HCT116 (cell line): ENCODE data around the gene ADGRG1. TPM values are rescaled to one million over a fixed set of nuclear protein-coding genes. Genes with fewer than 3 reads are reported as not detected.
A peak's percentile ranks its signal among the peaks of the same experiment; 100 is the strongest.

ENCODE experiments used
- ATAC-seq: fragments of 200-7000 bp; cut with Tn5 transposase; 2 replicates; pipeline ENCODE4 v1.9.1; 2020; ENCODE audit warnings: mild to moderate bottlenecking, moderate library complexity
- BruUV-seq: library from RNA; stranded (reverse); fragments of 400-500 nt; replicated peaks from 2 replicates; lab custom pipeline; 2021; lab: Mats Ljungman, UMichigan
- CTCF ChIA-PET: fragments of 300-600 bp; sonication (Branson Sonifier 250); formaldehyde crosslinking; loops from one replicate; lab custom pipeline; 2021; ENCODE audit warnings: antibody characterized with exemption; lab: Charles Lee
- POLR2A ChIA-PET: fragments of 300-600, 350-600 bp; sonication (Branson Sonifier 250); formaldehyde crosslinking; loops from one replicate; lab custom pipeline; 2021; ENCODE audit warnings: antibody characterized with exemption; lab: Charles Lee
- RAD21 ChIA-PET, 2 experiments: fragments of 300-600 bp; sonication (Branson Sonifier 250); formaldehyde crosslinking; loops; one replicate each; lab custom pipeline; 2023; ENCODE audit warnings: low total read pairs in 2 of 2; ENCODE audit not compliant: uncharacterized antibody in 2 of 2, unreplicated experiment in 2 of 2, low non-redundant PET in 1 of 2; lab: Charles Lee
- DNase-seq: peaks from one replicate; pipeline ENCODE4 v3.0.0-alpha.2; 2010; ENCODE audit warnings: low read depth, low spot score
- H2AFZ ChIP-seq: fragments of 200-600 bp; shearing (Covaris generic), sonication (generic); 2 replicates; pipeline ENCODE4 v1.6.1; 2017; ENCODE audit warnings: low read depth, mixed run types, mixed read lengths, antibody characterized with exemption, low read length; ENCODE audit not compliant: poor library complexity, severe bottlenecking
- H3K27ac ChIP-seq: 2 replicates; pipeline ENCODE4 v1.5.1; 2012; ENCODE audit warnings: low read depth, low read length
- H3K27me3 ChIP-seq: fragments of 200-600 bp; sonication (generic); 2 replicates; pipeline ENCODE4 v1.6.1; 2016; ENCODE audit warnings: mixed run types, low read length, mixed read lengths; ENCODE audit not compliant: insufficient read depth
- H3K36me3 ChIP-seq, 2 experiments: fragments of 200-500 bp in 1 of 2; fragments of 200-600 bp in 1 of 2; sonication (Bioruptor generic) in 1 of 2; sonication (generic) in 1 of 2; 2 replicates each; pipeline versions ENCODE4 v1.5.1 to v1.6.1; 2014 to 2016; ENCODE audit warnings: low read length in 2 of 2, inconsistent platforms in 1 of 2, mixed read lengths in 1 of 2, mixed run types in 1 of 2; ENCODE audit not compliant: insufficient read depth in 2 of 2, control insufficient read depth in 1 of 2
- H3K4me1 ChIP-seq, 2 experiments: fragments of 200-600 bp in 1 of 2; sonication (generic) in 1 of 2; 2 replicates each; pipeline versions ENCODE4 v1.5.1 to v1.6.1; 2012 to 2017; ENCODE audit warnings: low read length in 2 of 2, inconsistent platforms in 1 of 2, mild to moderate bottlenecking in 1 of 2, mixed read lengths in 1 of 2, mixed run types in 1 of 2, moderate library complexity in 1 of 2; ENCODE audit not compliant: insufficient read depth in 2 of 2, control insufficient read depth in 1 of 2
- H3K4me2 ChIP-seq: fragments of 200-600 bp; sonication (generic); 2 replicates; pipeline ENCODE4 v1.6.1; 2017; ENCODE audit warnings: mixed run types, low read length, mixed read lengths
- H3K4me3 ChIP-seq, 2 experiments: fragments of 200-600 bp in 1 of 2; sonication (generic) in 1 of 2; replicated peaks in 1 of 2; 2 replicates each; pipeline ENCODE4 v1.5.1; 2011 to 2016; ENCODE audit warnings: low read length in 2 of 2, control low read depth in 1 of 2, low read depth in 1 of 2, mild to moderate bottlenecking in 1 of 2, mixed read lengths in 1 of 2, mixed run types in 1 of 2
- H3K79me2 ChIP-seq: fragments of 200-600 bp; sonication (generic); 2 replicates; pipeline ENCODE4 v1.6.1; 2017; ENCODE audit warnings: mild to moderate bottlenecking, mixed run types, low read length, moderate library complexity, mixed read lengths; ENCODE audit not compliant: insufficient read depth
- H3K9ac ChIP-seq: fragments of 200-600 bp; sonication (generic); 2 replicates; pipeline ENCODE4 v1.6.1; 2016; ENCODE audit warnings: low read length, mixed read lengths
- H3K9me2 ChIP-seq: fragments of 200-600 bp; sonication (generic), shearing (Covaris generic); 2 replicates; pipeline ENCODE4 v1.6.1; 2017; ENCODE audit warnings: mixed run types, mild to moderate bottlenecking, moderate library complexity; ENCODE audit not compliant: insufficient read depth
- H3K9me3 ChIP-seq, 2 experiments: fragments of 200-500 bp in 1 of 2; fragments of 200-600 bp in 1 of 2; sonication (Bioruptor generic) in 1 of 2; sonication (generic) in 1 of 2; 2 replicates each; pipeline ENCODE4 v1.6.1; 2014 to 2017; ENCODE audit warnings: low read length in 2 of 2, mixed read lengths in 2 of 2, inconsistent platforms in 1 of 2, low read depth in 1 of 2, mild to moderate bottlenecking in 1 of 2, mixed run types in 1 of 2, moderate library complexity in 1 of 2; ENCODE audit not compliant: control insufficient read depth in 1 of 2, insufficient read depth in 1 of 2
- H4K20me1 ChIP-seq: fragments of 200-600 bp; sonication (generic), shearing (Covaris generic); 2 replicates; pipeline ENCODE4 v1.6.1; 2017; ENCODE audit warnings: mixed run types, mild to moderate bottlenecking, moderate library complexity; ENCODE audit not compliant: insufficient read depth
- ATF3 ChIP-seq: IDR thresholded peaks from 2 replicates; pipeline ENCODE4 v1.6.1; 2012
- CBX3 ChIP-seq: IDR thresholded peaks from 2 replicates; pipeline ENCODE4 v1.6.1; 2012; ENCODE audit warnings: low read depth
- CEBPB ChIP-seq: IDR thresholded peaks from 2 replicates; pipeline ENCODE4 v1.6.1; 2012; ENCODE audit warnings: low read depth
- EGR1 ChIP-seq: IDR thresholded peaks from 2 replicates; pipeline ENCODE4 v1.6.1; 2012; ENCODE audit warnings: low read depth
- ELF1 ChIP-seq: IDR thresholded peaks from 2 replicates; pipeline ENCODE4 v1.6.1; 2012; ENCODE audit warnings: low read depth, borderline replicate concordance
- FOSL1 ChIP-seq: IDR thresholded peaks from 2 replicates; pipeline ENCODE4 v1.6.1; 2012; ENCODE audit warnings: low read depth
- JUND ChIP-seq: IDR thresholded peaks from 2 replicates; pipeline ENCODE4 v1.6.1; 2012
- POLR2A ChIP-seq: IDR thresholded peaks from 2 replicates; pipeline ENCODE4 v1.7.0; 2011; ENCODE audit warnings: borderline replicate concordance; ENCODE audit not compliant: insufficient read depth, insufficient read length; ENCODE audit errors: extremely low read depth
- RAD21 ChIP-seq: IDR thresholded peaks from 2 replicates; pipeline ENCODE4 v1.6.1; 2012; ENCODE audit warnings: low read depth, mild to moderate bottlenecking
- SIN3A ChIP-seq: IDR thresholded peaks from 2 replicates; pipeline ENCODE4 v1.6.1; 2012; ENCODE audit warnings: low read depth
- SP1 ChIP-seq: IDR thresholded peaks from 2 replicates; pipeline ENCODE4 v1.6.1; 2012; ENCODE audit warnings: low read depth
- YY1 ChIP-seq: IDR thresholded peaks from 2 replicates; pipeline ENCODE4 v1.6.1; 2011; ENCODE audit warnings: low read length, low read depth, moderate library complexity, mild to moderate bottlenecking; ENCODE audit not compliant: insufficient replicate concordance; ENCODE audit errors: extremely low read depth
- ZBTB33 ChIP-seq: IDR thresholded peaks from 2 replicates; pipeline ENCODE4 v1.6.1; 2011; ENCODE audit warnings: mild to moderate bottlenecking, low read length, moderate library complexity; ENCODE audit not compliant: insufficient replicate concordance; ENCODE audit errors: extremely low read depth
- ZNF274 ChIP-seq: fragments of 200-500 bp; sonication (Bioruptor generic); IDR thresholded peaks from 2 replicates; pipeline ENCODE4 v1.6.1; 2014; ENCODE audit warnings: mild to moderate bottlenecking, low read depth, low read length, inconsistent platforms
- intact Hi-C: fragments of 100-400 bp; cut with micrococcal nuclease; formaldehyde crosslinking; loops from 2 replicates; pipeline ENCODE4 v1.10.0; 2022
- total RNA-seq: library from RNA; stranded (reverse); gene quantifications from one replicate; pipeline ENCODE4 v1.2.1, GENCODE V29; 2021; ENCODE audit not compliant: unreplicated experiment
- TF ChIP-seq, protein P1 (sequence below): IDR thresholded peaks from 2 replicates; pipeline ENCODE4 v1.6.1; 2012

ADGRG1 gene
- total RNA-seq, 1 experiment from 2014 or later: 36.4 TPM

DNA sequence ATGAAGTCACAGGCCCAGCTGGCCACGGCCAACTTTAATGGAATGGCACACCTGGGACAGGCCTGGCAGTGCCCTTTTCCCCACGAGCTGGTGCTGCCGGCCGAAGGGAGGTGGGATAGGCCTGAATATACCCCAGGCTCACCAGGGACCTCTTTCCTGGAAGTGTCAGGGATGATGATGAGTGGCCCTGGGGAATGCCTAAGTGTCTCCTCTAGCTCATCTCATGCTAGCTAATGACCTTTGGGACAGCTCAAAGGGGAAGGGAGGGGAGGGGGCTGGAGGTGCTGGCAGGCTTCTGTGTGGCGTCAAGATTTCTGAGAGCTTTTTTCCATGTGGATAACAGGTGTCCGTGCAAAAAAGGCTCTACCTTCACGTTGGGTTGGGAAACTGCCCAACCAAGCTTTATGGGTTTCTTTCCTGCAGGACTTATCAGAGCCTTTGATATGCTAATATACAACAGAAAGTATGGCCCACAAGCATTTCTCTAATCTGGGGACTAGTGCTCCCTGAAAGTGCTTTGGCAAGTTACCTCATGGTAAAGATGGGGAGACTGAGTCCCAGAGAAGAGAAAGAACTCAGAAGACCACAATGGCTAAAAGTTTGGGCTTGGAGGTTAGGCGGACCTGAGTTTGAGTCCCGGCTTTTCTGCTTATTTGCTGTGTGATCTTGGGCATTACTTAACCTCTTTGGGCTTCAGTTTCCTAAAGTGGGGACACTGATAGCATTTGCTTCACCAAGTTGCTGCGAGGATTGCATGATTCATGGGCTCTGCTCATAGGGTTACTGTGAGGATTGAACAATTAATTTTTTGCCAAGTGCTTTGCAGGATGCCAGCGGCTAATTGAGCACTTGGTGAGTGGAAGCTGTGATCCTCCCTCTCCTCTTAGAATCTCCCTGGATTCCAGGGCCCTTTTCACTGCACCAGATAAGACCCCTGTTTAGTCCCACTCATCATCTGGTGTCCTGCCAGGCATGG lies 14.0 kb downstream of the ADGRG1 start:
- TF ChIP-seq FOSL1 (no peak), JUND (no peak), YY1 (no peak), ELF1 (no peak), RAD21 (no peak), EGR1 (no peak)
- TF ChIP-seq, all 23 proteins: peak for 0
- H3K4me3 ChIP-seq: no peak overlapping the region
- no peaks in the 10 kb centered on the region for H3K9me2 ChIP-seq
- H3K79me2 ChIP-seq: no peaks in the 10 kb centered on the region
- intact Hi-C loops: no loop called here
- DNase-seq (no peak), ATAC-seq (no peak)
- H4K20me1 ChIP-seq: no peaks in the 10 kb centered on the region
- ChIA-PET RAD21 (no interaction called here), POLR2A (interaction anchor here (0.9 kb wide), 1 partner anchor 23 kb away, joined by 3 read pairs; no protein-coding TSS in a partner anchor), CTCF (interaction anchor here (1.2 kb wide), 1 partner anchor 51 kb away, joined by 4 read pairs; no protein-coding TSS in a partner anchor)
- H3K9ac ChIP-seq: no peak overlapping the region
- H3K4me2 ChIP-seq: 0 out of 2 replicates have a peak overlapping the region, but pooled peaks have one; percentile 26
- H3K9me3 ChIP-seq: no peaks in the 10 kb centered on the region
- no peaks in the 10 kb centered on the region; a peak in 1 of 4 replicates for H3K36me3 ChIP-seq
- no peaks in the 10 kb centered on the region for H3K27me3 ChIP-seq
- peaks cover 6 to 20% of the 10 kb centered on the region in 2 experiments; a peak in 3 of 4 replicates for H3K4me1 ChIP-seq
- no TSS peak for BruUV-seq
- H3K27ac ChIP-seq: no peak overlapping the region; the same call in 1 of the 2 replicates
- no peak overlapping the region for H2AFZ ChIP-seq

- peak; percentile 35 for ATAC-seq
- no TSS peak for BruUV-seq
- Histone ChIP-seq H3K4me2 (peak overlapping the region; percentile 26; the same call in 1 of the 2 replicates), H3K27me3 (no peaks in the 10 kb centered on the region), H4K20me1 (no peaks in the 10 kb centered on the region), H3K4me3 (no peak overlapping the region), H3K36me3 (no peaks in the 10 kb centered on the region; a peak in 1 of 4 replicates), H3K9me2 (no peaks in the 10 kb centered on the region), H3K9ac (no peak overlapping the region), H3K27ac (peak overlapping the region; percentile 6; the same call in 1 of the 2 replicates), H3K4me1 (peaks cover 6 to 20% of the 10 kb centered on the region in 2 experiments; a peak in 3 of 4 replicates), H3K9me3 (no peaks in the 10 kb centered on the region), H2AFZ (no peak overlapping the region), H3K79me2 (no peaks in the 10 kb centered on the region)
- no peak for TF ChIP-seq ZNF274
- TF ChIP-seq ZBTB33: no peak
- TF ChIP-seq EGR1: no peak
- TF ChIP-seq SP1: no peak
- TF ChIP-seq CEBPB: no peak
- TF ChIP-seq ATF3: no peak
- TF ChIP-seq, protein P1, sequence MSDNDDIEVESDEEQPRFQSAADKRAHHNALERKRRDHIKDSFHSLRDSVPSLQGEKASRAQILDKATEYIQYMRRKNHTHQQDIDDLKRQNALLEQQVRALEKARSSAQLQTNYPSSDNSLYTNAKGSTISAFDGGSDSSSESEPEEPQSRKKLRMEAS: no peak
- no peak for TF ChIP-seq POLR2A
- no peak for TF ChIP-seq CBX3
- no peak for TF ChIP-seq JUND
- TF ChIP-seq YY1: no peak
- no peak for TF ChIP-seq SIN3A
- intact Hi-C loops: no loop called here
- ChIA-PET RAD21 (no interaction called here), CTCF (no interaction called here), POLR2A (interaction anchor here (1.1 kb wide), 1 partner anchor 22 kb away, joined by 3 read pairs; no protein-coding TSS in a partner anchor)
- DNase-seq: no peak
These were observed 14.9 kb downstream of the ADGRG1 start for GRCh38 chr16:57643147-57643874.
